Lower leg skin (tissue), 4 donors: ENCODE measurements around the gene TMPO. TPM values are rescaled to one million over a fixed set of nuclear protein-coding genes. Genes with fewer than 3 reads are reported as not detected.
"Not testable (repeated sequence)": the region's sequence is repeated elsewhere in the genome, so short reads cannot be mapped to it uniquely, and the experiment has no call there.

Experiments used
- DNase-seq, 2 donors: peaks; one replicate each; pipeline ENCODE4 v3.0.0-alpha.2; 2019; ENCODE audit warnings: low spot score in 2 of 2
- H3K4me3 ChIP-seq: fragments of 200-600 bp; sonication (generic); 2 replicates; pipeline ENCODE4 v1.5.1; 2017; ENCODE audit warnings: mild to moderate bottlenecking, low read depth; ENCODE audit not compliant: poor library complexity, severe bottlenecking
- CTCF ChIP-seq, 3 donors: fragments of 450-650 bp; IDR thresholded peaks; one replicate each; pipeline ENCODE4 v1.5.1; 2016; ENCODE audit warnings: antibody characterized with exemption in 3 of 3, mild to moderate bottlenecking in 3 of 3, moderate library complexity in 2 of 3
- POLR2A ChIP-seq, 2 donors: fragments of 450-650 bp; IDR thresholded peaks; one replicate each; pipeline ENCODE4 v1.6.1; 2016 to 2017; ENCODE audit warnings: antibody characterized with exemption in 2 of 2, mild to moderate bottlenecking in 1 of 2, moderate library complexity in 1 of 2
- WGBS, 2 donors: methylation state at CpG; one replicate each; pipeline ENCODE4 v1.1.5; 2018; 5-methylcytosine and 5-hydroxymethylcytosine counted together
- intact Hi-C: fragments of 100-400 bp; cut with DNase I; formaldehyde crosslinking; loops from one replicate; pipeline ENCODE4 v1.15.0; 2023; ENCODE audit warnings: low total_unique reads
- total RNA-seq, 4 donors: library from RNA; depleted of rRNA; stranded (reverse); fragments of >200 nt; gene quantifications; one replicate each; pipeline ENCODE4 v1.1.0, GENCODE V29; 2016

Gene TMPO
- total RNA-seq, 4 donors from 2014 or later: 43.1 to 62.9 (median 54.8) TPM

- no peak for TF ChIP-seq POLR2A (IDR thresholded peaks at IDR 0.05)
- no peak for TF ChIP-seq CTCF (IDR thresholded peaks at IDR 0.05)
- no peak for DNase-seq
- WGBS, 2 donors: 87 to 90% methylated on average over 3 of the region's 3 CpGs
- intact Hi-C loops: no loop called here
- H3K4me3 ChIP-seq: no peak overlapping the region
Observed at GRCh38 chr12:98489176-98489575, 26.2 kb upstream of the TMPO start.

- intact Hi-C loops: no loop called here
- H3K4me3 ChIP-seq: no peak overlapping the region
- WGBS, 2 donors: 19 to 20% methylated on average over 14 of the region's 14 CpGs
- DNase-seq: peak; percentile 84 to 97
- peak in 1 of 3 donors; percentile 76 for TF ChIP-seq CTCF (IDR thresholded peaks at IDR 0.05)
- TF ChIP-seq POLR2A (IDR thresholded peaks at IDR 0.05): no peak
Observed at GRCh38 chr12:98490501-98491453, 24.6 kb upstream of the TMPO start.

- no peak for DNase-seq
Observed at GRCh38 chr12:98492580-98493140, 22.7 kb upstream of the TMPO start.

GRCh38 chr12:98501266-98501629 lies 14.1 kb upstream of the TMPO start:
- H3K4me3 ChIP-seq, intact Hi-C loops: not testable (repeated sequence)
- WGBS, 2 donors: 97% methylated on average over 15 of the region's 15 CpGs
- DNase-seq: peak in 1 of 2 donors; percentile 66

More at GRCh38 chr12:98492580-98493140, 22.7 kb upstream of the TMPO start:
- intact Hi-C loops: no loop called here
- TF ChIP-seq CTCF (IDR thresholded peaks at IDR 0.05) (no peak), POLR2A (IDR thresholded peaks at IDR 0.05) (no peak)
- H3K4me3 ChIP-seq: no peak overlapping the region
- WGBS, 2 donors: 84 to 88% methylated on average over 4 of the region's 4 CpGs

- peak overlapping the region; percentile 42 for H3K4me3 ChIP-seq
- intact Hi-C loops: no loop called here
- peak; percentile 93 to 98 for DNase-seq
- TF ChIP-seq POLR2A (IDR thresholded peaks at IDR 0.05) (no peak), CTCF (IDR thresholded peaks at IDR 0.05) (no peak)
- WGBS, 2 donors: 0 to 1% methylated on average over 16 of the region's 16 CpGs
Observed at GRCh38 chr12:98503342-98503591, 12.1 kb upstream of the TMPO start.

GRCh38 chr12:98503592-98504367 lies 11.6 kb upstream of the TMPO start:
- TF ChIP-seq CTCF (IDR thresholded peaks at IDR 0.05): no peak
- TF ChIP-seq POLR2A (IDR thresholded peaks at IDR 0.05): no peak
- peak overlapping the region; percentile 42 for H3K4me3 ChIP-seq
- 0% methylated on average over 38 to 43 of the region's 43 CpGs for WGBS, 2 donors
- peak; percentile 88 to 99 for DNase-seq
- intact Hi-C loops: no loop called here
